ENCODE results near the gene ELP4. TPM values are rescaled to one million over a fixed set of nuclear protein-coding genes. Genes with fewer than 3 reads are reported as not detected.

ELP4 gene
- polyA plus RNA-seq, 3 donors: 6.0 to 17.8 (median 16.4) TPM

DNA sequence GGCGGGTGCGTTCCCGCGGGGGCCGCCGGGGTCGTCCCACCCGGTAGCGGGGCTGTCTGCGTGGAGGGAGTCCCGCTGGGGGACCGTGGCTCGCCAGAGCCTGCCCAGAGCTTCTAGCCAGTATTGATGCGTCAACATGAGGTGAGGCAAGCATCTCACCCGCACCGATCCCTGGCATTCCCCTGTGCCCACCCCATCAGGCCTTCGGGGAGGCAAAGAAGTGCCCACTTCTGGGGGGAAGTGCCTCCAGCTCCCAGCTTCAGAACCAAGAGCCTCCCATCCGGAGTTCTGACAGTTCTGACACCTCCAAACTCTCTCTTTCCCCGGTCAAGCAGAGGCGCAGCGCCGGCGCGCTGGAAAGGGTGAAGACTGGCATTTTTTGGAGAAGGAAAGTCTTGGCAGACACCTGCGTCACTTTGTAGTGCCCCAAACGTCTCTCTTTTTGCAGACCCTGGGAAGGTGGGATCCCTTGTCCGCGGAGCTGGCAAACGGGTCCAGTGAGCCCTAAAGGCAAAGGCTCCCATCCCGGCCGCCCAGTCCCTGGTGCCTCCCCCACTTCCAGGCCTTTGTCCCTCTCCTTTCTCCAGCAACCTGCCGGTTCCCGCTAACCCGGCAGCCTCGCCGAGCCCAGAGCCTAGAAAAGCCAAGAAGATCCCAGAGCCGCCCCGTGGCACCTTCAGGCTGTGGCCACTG is 304.8 kb downstream of the ELP4 start:
- WGBS (ENCODE audit: insufficient coverage): 3% methylated on average over 29 of the region's 38 CpGs
- peaks cover 14 to 20% of the 10 kb centered on the region in 2 donors for H3K36me3 Mint-ChIP-seq
- peak overlapping the region in 1 of 2 donors; percentile 83 for H3K4me3 Mint-ChIP-seq
- intact Hi-C loops (cut with micrococcal nuclease): no loop called here
- Histone ChIP-seq H3K4me2 (replicated peaks; ENCODE audit: extremely low read depth, low read length, poor library complexity, severe bottlenecking) (no peak overlapping the region), H3K79me2 (ENCODE audit: insufficient read depth, low read length) (no peaks in the 10 kb centered on the region), H3K27me3 (ENCODE audit: control insufficient read depth in 2 of 2, insufficient read depth in 2 of 2, low read length in 2 of 2) (peaks cover 77 to 100% of the 10 kb centered on the region in 2 donors), H3K36me3 (replicated peaks in 1 of 2; ENCODE audit: control insufficient read depth in 1 of 2, insufficient read depth in 2 of 2, low read length in 2 of 2) (no peaks in the 10 kb centered on the region), H3K9ac (ENCODE audit: insufficient read depth, low read length, poor library complexity, severe bottlenecking) (no peak overlapping the region), H2AFZ (ENCODE audit: insufficient read depth, low read depth, low read length, poor library complexity, severe bottlenecking) (no peak overlapping the region), H4K20me1 (ENCODE audit: insufficient read depth, low read length) (no peaks in the 10 kb centered on the region), H3K9me3 (replicated peaks in 1 of 2; ENCODE audit: control insufficient read depth in 1 of 2, insufficient read depth in 1 of 2, low read length in 2 of 2) (peaks cover 15 to 79% of the 10 kb centered on the region in 2 donors), H3K4me3 (replicated peaks in 1 of 3; ENCODE audit: low read depth in 2 of 3, low read length in 3 of 3) (no peak overlapping the region), H3K27ac (ENCODE audit: low read depth in 1 of 2, low read length in 2 of 2) (no peak overlapping the region), H3K4me1 (ENCODE audit: control insufficient read depth in 1 of 2, insufficient read depth in 2 of 2, low read length in 2 of 2) (peaks cover 44 to 65% of the 10 kb centered on the region in 2 donors)
- DNase-seq: no peak
- no peak for TF ChIP-seq CTCF (IDR thresholded peaks at IDR 0.05)
- H3K4me1 Mint-ChIP-seq: peaks cover 57% of the 10 kb centered on the region
- H3K27me3 Mint-ChIP-seq (ENCODE audit: low read depth in 3 of 3): peaks cover 86 to 100% (median 93%) of the 10 kb centered on the region in 3 donors
- H3K27ac Mint-ChIP-seq: no peak overlapping the region
- H3K9me3 Mint-ChIP-seq: peaks cover 14 to 60% (median 49%) of the 10 kb centered on the region in 7 donors

DNA sequence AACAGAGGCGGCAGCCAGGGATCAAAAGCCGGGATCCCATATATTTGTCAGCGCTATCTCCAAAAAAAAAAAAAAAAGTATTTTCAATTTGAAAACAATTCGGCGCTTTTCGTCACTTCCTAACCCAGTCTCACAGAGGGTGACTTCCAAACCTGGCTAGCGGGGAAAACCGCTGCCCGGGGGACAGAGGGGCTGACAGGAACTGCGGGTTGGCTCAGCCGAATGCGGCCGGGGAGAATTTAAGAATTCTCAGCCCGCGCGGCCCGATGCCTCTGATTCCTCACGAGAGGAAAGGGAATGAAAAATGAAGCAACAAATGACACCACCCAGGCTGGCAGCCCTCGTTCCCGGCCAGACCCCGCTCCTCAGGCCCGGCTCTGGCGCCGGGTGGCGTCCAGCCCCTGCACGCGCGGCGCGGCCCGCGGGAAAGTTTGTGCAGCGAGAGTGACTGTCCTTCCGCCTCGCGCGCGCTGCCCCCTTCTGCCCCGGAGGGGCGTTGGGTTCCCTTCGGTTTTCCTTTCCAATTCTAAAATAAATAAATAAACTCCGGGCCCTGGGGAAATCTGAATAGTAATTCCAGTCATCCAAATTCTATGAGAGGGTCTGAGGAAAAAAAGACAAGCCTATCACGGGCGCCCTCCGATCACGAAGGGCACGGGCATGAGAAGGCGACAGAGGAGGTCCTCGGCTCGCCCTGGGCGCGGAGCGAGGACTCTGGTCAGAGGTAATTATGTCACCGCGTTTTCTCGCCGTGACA is 306.3 kb downstream of the ELP4 start:
- Histone ChIP-seq H3K4me2 (replicated peaks; ENCODE audit: extremely low read depth, low read length, poor library complexity, severe bottlenecking) (peak overlapping the region; percentile 31), H3K79me2 (ENCODE audit: insufficient read depth, low read length) (no peaks in the 10 kb centered on the region), H3K4me3 (replicated peaks in 1 of 3; ENCODE audit: low read depth in 2 of 3, low read length in 3 of 3) (no peak overlapping the region), H3K27ac (ENCODE audit: low read depth in 1 of 2, low read length in 2 of 2) (no peak overlapping the region), H3K36me3 (replicated peaks in 1 of 2; ENCODE audit: control insufficient read depth in 1 of 2, insufficient read depth in 2 of 2, low read length in 2 of 2) (no peaks in the 10 kb centered on the region), H3K9ac (ENCODE audit: insufficient read depth, low read length, poor library complexity, severe bottlenecking) (no peak overlapping the region), H3K9me3 (replicated peaks in 1 of 2; ENCODE audit: control insufficient read depth in 1 of 2, insufficient read depth in 1 of 2, low read length in 2 of 2) (peaks cover 7 to 77% of the 10 kb centered on the region in 2 donors), H3K4me1 (ENCODE audit: control insufficient read depth in 1 of 2, insufficient read depth in 2 of 2, low read length in 2 of 2) (peaks cover 29 to 49% of the 10 kb centered on the region in 2 donors), H3K27me3 (ENCODE audit: control insufficient read depth in 2 of 2, insufficient read depth in 2 of 2, low read length in 2 of 2) (peaks cover 83 to 100% of the 10 kb centered on the region in 2 donors), H2AFZ (ENCODE audit: insufficient read depth, low read depth, low read length, poor library complexity, severe bottlenecking) (no peak overlapping the region), H4K20me1 (ENCODE audit: insufficient read depth, low read length) (no peaks in the 10 kb centered on the region)
- Mint-ChIP-seq H3K36me3 (peaks cover 11 to 12% of the 10 kb centered on the region in 2 donors), H3K9me3 (peaks cover 8 to 58% (median 43%) of the 10 kb centered on the region in 7 donors), H3K4me1 (peaks cover 48% of the 10 kb centered on the region), H3K4me3 (peak overlapping the region in 1 of 2 donors; percentile 78), H3K27ac (no peak overlapping the region), H3K27me3 (ENCODE audit: low read depth in 3 of 3) (peaks cover 89 to 100% (median 94%) of the 10 kb centered on the region in 3 donors)
- TF ChIP-seq CTCF (IDR thresholded peaks at IDR 0.05): no peak
- WGBS (ENCODE audit: insufficient coverage): 3% methylated on average over 21 of the region's 57 CpGs
- no peak for DNase-seq
- intact Hi-C loops (cut with micrococcal nuclease): no loop called here

Data from CD14-positive monocyte (primary cell).